Breast epithelium (tissue), 4 donors: ENCODE results near the gene OR4N2. TPM values are rescaled to one million over a fixed set of nuclear protein-coding genes. Genes with fewer than 3 reads are reported as not detected.
"Not testable (repeated sequence)": the region's sequence is repeated elsewhere in the genome, so short reads cannot be mapped to it uniquely, and the experiment has no call there.

Experiments
- DNase-seq, 2 donors: peaks; one replicate each; pipeline ENCODE4 v3.0.0-alpha.2; 2019; ENCODE audit warnings: low spot score in 2 of 2
- H3K27ac ChIP-seq, 2 donors: fragments of 200-600 bp; sonication (generic) in 1 of 2; one replicate each; pipeline ENCODE4 v1.5.1; 2016 to 2019; ENCODE audit warnings: mild to moderate bottlenecking in 1 of 2
- H3K27me3 ChIP-seq, 2 donors: fragments of 200-600 bp; sonication (generic) in 1 of 2; one replicate each; pipeline versions ENCODE4 v1.5.1 to v1.6.0; 2017 to 2019; ENCODE audit warnings: control low read depth in 1 of 2, mild to moderate bottlenecking in 1 of 2
- H3K36me3 ChIP-seq: fragments of 200-600 bp; one replicate; pipeline ENCODE4 v1.5.1; 2019
- H3K4me1 ChIP-seq, 2 donors: fragments of 200-600 bp; sonication (generic); one replicate each; pipeline ENCODE4 v1.5.1; 2016 to 2019; ENCODE audit warnings: control low read depth in 1 of 2
- H3K4me3 ChIP-seq, 3 donors: fragments of 200-600 bp; sonication (generic); 1 replicate in 2 of 3; 2 replicates in 1 of 3; pipeline ENCODE4 v1.5.1; 2016 to 2019; ENCODE audit warnings: mild to moderate bottlenecking in 3 of 3, moderate library complexity in 2 of 3
- H3K9me3 ChIP-seq, 2 donors: fragments of 200-600 bp; sonication (generic) in 1 of 2; one replicate each; pipeline ENCODE4 v1.5.1; 2016 to 2019; ENCODE audit warnings: control low read depth in 1 of 2
- CTCF ChIP-seq, 3 donors: fragments of 450-650 bp; IDR thresholded peaks; one replicate each; pipeline ENCODE4 v1.5.1; 2016 to 2017; ENCODE audit warnings: antibody characterized with exemption in 3 of 3, mild to moderate bottlenecking in 3 of 3, moderate library complexity in 3 of 3
- POLR2A ChIP-seq: fragments of 450-650 bp; IDR thresholded peaks from one replicate; pipeline ENCODE4 v1.6.1; 2016; ENCODE audit warnings: antibody characterized with exemption, mild to moderate bottlenecking, moderate library complexity
- POLR2AphosphoS5 ChIP-seq, 3 donors: sonication (generic); formaldehyde crosslinking; IDR thresholded peaks; one replicate each; pipeline ENCODE4 v1.6.1; 2017; ENCODE audit warnings: antibody characterized with exemption in 3 of 3
- intact Hi-C: fragments of 100-400 bp; cut with DNase I; formaldehyde crosslinking; loops from one replicate; pipeline ENCODE4 v1.15.1; 2023; ENCODE audit warnings: low total_unique reads
- total RNA-seq, 3 donors: library from RNA; depleted of rRNA; stranded (reverse); fragments of >200 nt; gene quantifications; one replicate each; pipeline ENCODE4 v1.1.0, GENCODE V29; 2016

Gene OR4N2
- total RNA-seq, result not detected

DNA sequence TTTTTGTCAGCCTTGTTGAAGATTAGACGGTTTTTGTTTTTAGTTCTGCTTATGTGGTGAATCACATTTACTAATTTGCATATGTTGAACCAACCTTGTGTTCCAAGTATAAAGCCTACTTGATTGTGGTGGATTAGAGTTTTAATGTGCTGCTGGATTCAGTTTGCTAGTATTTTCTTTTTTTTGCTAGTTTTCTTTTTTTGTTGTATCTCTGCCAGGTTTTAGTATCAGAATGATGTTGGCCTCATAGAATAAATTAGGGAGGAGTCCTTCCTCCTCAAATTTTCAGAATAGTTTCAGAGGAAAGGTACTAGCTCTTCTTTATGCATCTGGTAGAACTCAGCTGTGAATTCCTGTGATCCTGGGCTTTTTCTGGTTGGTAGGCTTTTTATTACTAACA lies at the start of gene OR4N2:
TSS of gene OR4N2 (plus strand) at position 301 of the 400 bp plus-strand sequence. CDS start 23,679 bp downstream, outside the sequence.
- H3K27ac ChIP-seq, H3K27me3 ChIP-seq, H3K36me3 ChIP-seq, H3K4me1 ChIP-seq, DNase-seq, intact Hi-C loops, H3K4me3 ChIP-seq: not testable (repeated sequence)
- peaks cover 0 to 12% of the 10 kb centered on the region in 2 donors for H3K9me3 ChIP-seq

DNA sequence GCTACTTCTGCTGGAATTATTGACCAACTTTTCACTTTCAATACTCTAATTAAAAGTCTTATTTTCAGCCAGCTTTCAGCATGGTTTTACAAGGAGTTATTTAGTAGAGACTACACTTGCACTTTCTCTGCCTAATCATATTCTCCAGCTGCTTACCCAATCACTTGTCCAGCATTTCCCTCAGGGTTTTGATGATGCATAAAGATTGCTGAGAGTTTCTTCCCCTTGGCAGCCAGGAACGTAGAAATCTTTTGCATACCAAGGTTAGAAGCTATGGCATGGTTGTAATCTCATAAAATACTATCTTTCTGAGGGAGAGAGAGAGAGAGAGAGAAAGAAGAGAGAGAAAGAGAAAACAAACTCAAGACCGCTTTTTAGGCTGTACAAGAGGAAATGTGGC lies 49.4 kb upstream of the OR4N2 start:
- intact Hi-C loops, result no loop called here
- Histone ChIP-seq H3K27ac (no peak overlapping the region), H3K27me3 (no peaks in the 10 kb centered on the region), H3K4me3 (no peak overlapping the region), H3K9me3 (no peaks in the 10 kb centered on the region), H3K4me1 (no peaks in the 10 kb centered on the region), H3K36me3 (no peaks in the 10 kb centered on the region)
- no peak for DNase-seq
- TF ChIP-seq POLR2AphosphoS5 (IDR thresholded peaks at IDR 0.05) (no peak), CTCF (IDR thresholded peaks at IDR 0.05) (no peak), POLR2A (no peak)

- H3K27ac ChIP-seq, H3K36me3 ChIP-seq, H3K4me3 ChIP-seq, DNase-seq, H3K27me3 ChIP-seq, H3K4me1 ChIP-seq, intact Hi-C loops: not testable (repeated sequence)
- H3K9me3 ChIP-seq, result peaks cover 6 to 13% of the 10 kb centered on the region in 2 donors
Measured at GRCh38 chr14:19771491-19771890, 32.1 kb upstream of the OR4N2 start.

GRCh38 chr14:19771895-19772430 lies 31.6 kb upstream of the OR4N2 start:
- no peak for DNase-seq
- no peaks in the 10 kb centered on the region for H3K4me1 ChIP-seq
- peaks cover 6 to 13% of the 10 kb centered on the region in 2 donors for H3K9me3 ChIP-seq
- intact Hi-C loops, result no loop called here
- no peaks in the 10 kb centered on the region for H3K36me3 ChIP-seq
- no peaks in the 10 kb centered on the region for H3K27me3 ChIP-seq
- H3K27ac ChIP-seq, result no peak overlapping the region
- no peak overlapping the region for H3K4me3 ChIP-seq
- TF ChIP-seq POLR2A (no peak), POLR2AphosphoS5 (IDR thresholded peaks at IDR 0.05) (no peak), CTCF (IDR thresholded peaks at IDR 0.05) (no peak)

GRCh38 chr14:19772454-19772853 lies 31.1 kb upstream of the OR4N2 start:
- H3K4me1 ChIP-seq, H3K27ac ChIP-seq, DNase-seq, H3K27me3 ChIP-seq, intact Hi-C loops, H3K4me3 ChIP-seq, H3K36me3 ChIP-seq: not testable (repeated sequence)
- H3K9me3 ChIP-seq, result peaks cover 6 to 13% of the 10 kb centered on the region in 2 donors

GRCh38 chr14:19773204-19773603 lies 30.4 kb upstream of the OR4N2 start, which contains the start of gene OR4M1:
Gene OR4M1, plus strand, starts transcription at chr14:19773504. Its CDS starts 6,819 bp downstream, at chr14:19780323.
- H3K27ac ChIP-seq, H3K27me3 ChIP-seq, intact Hi-C loops, H3K4me3 ChIP-seq, H3K36me3 ChIP-seq, DNase-seq, H3K4me1 ChIP-seq: not testable (repeated sequence)
- H3K9me3 ChIP-seq, result peaks cover 6 to 13% of the 10 kb centered on the region in 2 donors

DNA sequence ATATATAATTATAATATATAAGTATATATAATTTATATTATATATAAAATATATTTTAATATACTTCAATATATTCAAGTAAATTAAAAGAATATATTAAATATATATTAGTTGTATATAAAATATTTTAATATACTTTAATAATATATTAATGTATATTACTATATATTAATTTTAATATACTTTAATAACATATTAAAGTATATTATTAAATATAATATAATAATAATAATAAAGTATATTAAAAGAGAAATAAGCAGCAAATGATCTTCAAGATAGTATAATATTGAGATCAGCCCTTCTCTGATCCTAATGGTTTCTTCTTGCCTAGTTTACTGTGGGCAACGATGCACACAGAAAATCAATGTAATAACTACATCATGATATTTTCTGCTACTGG lies 28.0 kb upstream of the OR4N2 start:
- no peaks in the 10 kb centered on the region for H3K4me1 ChIP-seq
- no peak overlapping the region for H3K27ac ChIP-seq
- intact Hi-C loops, result no loop called here
- H3K4me3 ChIP-seq, result no peak overlapping the region
- no peak for TF ChIP-seq CTCF (IDR thresholded peaks at IDR 0.05)
- no peak for TF ChIP-seq POLR2A
- TF ChIP-seq POLR2AphosphoS5 (IDR thresholded peaks at IDR 0.05), result no peak
- no peak for DNase-seq
- peaks cover 6 to 13% of the 10 kb centered on the region in 2 donors for H3K9me3 ChIP-seq
- H3K36me3 ChIP-seq, result no peaks in the 10 kb centered on the region
- H3K27me3 ChIP-seq, result no peaks in the 10 kb centered on the region

- H3K36me3 ChIP-seq, H3K27me3 ChIP-seq, DNase-seq, H3K4me3 ChIP-seq, H3K4me1 ChIP-seq, intact Hi-C loops, H3K9me3 ChIP-seq, H3K27ac ChIP-seq: not testable (repeated sequence)
Measured at GRCh38 chr14:19785848-19786247, 17.7 kb upstream of the OR4N2 start.

- H3K27ac ChIP-seq, intact Hi-C loops, H3K27me3 ChIP-seq, H3K4me3 ChIP-seq, H3K36me3 ChIP-seq, DNase-seq, H3K4me1 ChIP-seq, H3K9me3 ChIP-seq: not testable (repeated sequence)
Measured at GRCh38 chr14:19787318-19787717, 16.3 kb upstream of the OR4N2 start.

DNA sequence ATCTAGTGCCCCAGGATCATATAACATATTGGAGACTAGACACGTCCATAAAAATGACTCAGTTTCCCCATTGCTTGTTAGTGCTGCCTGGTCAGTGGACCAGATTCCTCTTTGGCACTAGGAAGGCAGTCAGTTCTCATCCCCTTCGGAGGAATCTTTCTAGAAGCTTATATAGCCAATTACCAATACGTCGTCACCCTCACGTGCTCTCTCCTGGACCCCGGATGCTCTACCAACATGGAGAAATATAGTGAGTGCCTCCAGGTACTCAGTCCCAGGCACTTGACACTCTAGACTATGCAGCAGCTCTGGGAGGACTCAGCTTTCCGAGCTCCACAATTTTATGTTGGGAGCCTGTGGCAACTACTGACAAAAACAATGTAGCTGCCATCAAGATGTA lies 15.4 kb upstream of the OR4N2 start:
- H3K4me1 ChIP-seq, H3K36me3 ChIP-seq, DNase-seq, H3K9me3 ChIP-seq, H3K27ac ChIP-seq, H3K4me3 ChIP-seq, intact Hi-C loops, H3K27me3 ChIP-seq: not testable (repeated sequence)
